Effector memory CD4-positive, alpha-beta T cell (primary cell): ENCODE data around the gene XAGE3.
"Not testable (repeated sequence)": the region's sequence is repeated elsewhere in the genome, so short reads cannot be mapped to it uniquely, and the experiment has no call there.

Experiments used
- DNase-seq, 3 donors: peaks; one replicate each; pipeline ENCODE4 v3.0.0-alpha.2; 2020
- H3K27ac ChIP-seq: 2 replicates; pipeline ENCODE4 v1.7.0; 2013; ENCODE audit warnings: mild to moderate bottlenecking, low read length, moderate library complexity; ENCODE audit not compliant: insufficient read depth, poor library complexity, severe bottlenecking
- H3K27me3 ChIP-seq: replicated peaks from 2 replicates; pipeline ENCODE4 v1.7.0; 2013; ENCODE audit warnings: mild to moderate bottlenecking, low read length; ENCODE audit not compliant: insufficient read depth, control insufficient read depth, poor library complexity, severe bottlenecking
- H3K36me3 ChIP-seq: 2 replicates; pipeline ENCODE4 v1.7.0; 2013; ENCODE audit warnings: mild to moderate bottlenecking, low read length, moderate library complexity; ENCODE audit not compliant: control insufficient read depth, insufficient read depth
- H3K4me1 ChIP-seq: 2 replicates; pipeline ENCODE4 v1.7.0; 2013; ENCODE audit warnings: low read length, mild to moderate bottlenecking; ENCODE audit not compliant: control insufficient read depth, insufficient read depth, poor library complexity, severe bottlenecking
- H3K4me3 ChIP-seq: 2 replicates; pipeline ENCODE4 v1.7.0; 2013; ENCODE audit warnings: low read length, low read depth, mild to moderate bottlenecking; ENCODE audit not compliant: insufficient read depth, poor library complexity, severe bottlenecking
- H3K9me3 ChIP-seq: 2 replicates; pipeline ENCODE4 v1.7.0; 2013; ENCODE audit warnings: mild to moderate bottlenecking, low read length, moderate library complexity; ENCODE audit not compliant: control insufficient read depth

XAGE3 gene

GRCh38 chrX:52852110-52852860 lies 15.6 kb downstream of the XAGE3 start:
- Histone ChIP-seq H3K27me3 (no peaks in the 10 kb centered on the region), H3K9me3 (no peaks in the 10 kb centered on the region), H3K4me3 (no peak overlapping the region), H3K36me3 (no peaks in the 10 kb centered on the region), H3K4me1 (no peaks in the 10 kb centered on the region), H3K27ac (no peak overlapping the region)
- DNase-seq, result no peak

- H3K9me3 ChIP-seq, H3K27me3 ChIP-seq, H3K27ac ChIP-seq, H3K4me3 ChIP-seq, DNase-seq, H3K4me1 ChIP-seq, H3K36me3 ChIP-seq: not testable (repeated sequence)
These were observed 24.3 kb downstream of the XAGE3 start for GRCh38 chrX:52843619-52844018.

- Histone ChIP-seq H3K27ac (no peak overlapping the region), H3K36me3 (no peaks in the 10 kb centered on the region), H3K9me3 (no peaks in the 10 kb centered on the region), H3K4me3 (no peak overlapping the region), H3K27me3 (no peaks in the 10 kb centered on the region), H3K4me1 (no peaks in the 10 kb centered on the region)
- DNase-seq, result no peak
These were observed 28.7 kb downstream of the XAGE3 start for GRCh38 chrX:52839137-52839536.

- Histone ChIP-seq H3K27me3 (no peaks in the 10 kb centered on the region), H3K27ac (no peak overlapping the region), H3K9me3 (no peaks in the 10 kb centered on the region), H3K36me3 (no peaks in the 10 kb centered on the region), H3K4me3 (no peak overlapping the region), H3K4me1 (no peaks in the 10 kb centered on the region)
- DNase-seq, result no peak
These were observed 37.3 kb downstream of the XAGE3 start for GRCh38 chrX:52830551-52830950.

- no peak for DNase-seq
- H3K4me1 ChIP-seq, result no peaks in the 10 kb centered on the region
- no peaks in the 10 kb centered on the region for H3K27me3 ChIP-seq
- H3K27ac ChIP-seq, result no peak overlapping the region
- no peaks in the 10 kb centered on the region for H3K36me3 ChIP-seq
- no peak overlapping the region for H3K4me3 ChIP-seq
- H3K9me3 ChIP-seq, result no peaks in the 10 kb centered on the region
These were observed 43.3 kb downstream of the XAGE3 start for GRCh38 chrX:52824608-52825007.

- Histone ChIP-seq H3K4me3 (no peak overlapping the region), H3K36me3 (no peaks in the 10 kb centered on the region), H3K9me3 (no peaks in the 10 kb centered on the region), H3K4me1 (no peaks in the 10 kb centered on the region), H3K27me3 (no peaks in the 10 kb centered on the region), H3K27ac (no peak overlapping the region)
- no peak for DNase-seq
These were observed 46.7 kb downstream of the XAGE3 start for GRCh38 chrX:52821079-52821760.

GRCh38 chrX:52819788-52820187 lies 48.1 kb downstream of the XAGE3 start:
- no peaks in the 10 kb centered on the region for H3K4me1 ChIP-seq
- H3K4me3 ChIP-seq, result no peak overlapping the region
- no peak for DNase-seq
- no peak overlapping the region for H3K27ac ChIP-seq
- H3K36me3 ChIP-seq, result no peaks in the 10 kb centered on the region
- H3K27me3 ChIP-seq, result no peaks in the 10 kb centered on the region
- no peaks in the 10 kb centered on the region for H3K9me3 ChIP-seq
